GM19043 (cell line): ENCODE results near the gene GRK2.
A peak's percentile ranks its signal among the peaks of the same experiment; 100 is the strongest.

ENCODE experiments used
- ATAC-seq: cut with Tn5 transposase; IDR thresholded peaks from one replicate; pipeline ENCODE4 v1.9.1; 2021; ENCODE audit warnings: low read depth; ENCODE audit not compliant: unreplicated experiment

The GRK2 gene

GRCh38 chr11:67269401-67270255 lies 3.4 kb downstream of the GRK2 start:
- no peak for ATAC-seq

- ATAC-seq, result no peak
Measured at GRCh38 chr11:67270256-67271204, 4.3 kb downstream of the GRK2 start.

DNA sequence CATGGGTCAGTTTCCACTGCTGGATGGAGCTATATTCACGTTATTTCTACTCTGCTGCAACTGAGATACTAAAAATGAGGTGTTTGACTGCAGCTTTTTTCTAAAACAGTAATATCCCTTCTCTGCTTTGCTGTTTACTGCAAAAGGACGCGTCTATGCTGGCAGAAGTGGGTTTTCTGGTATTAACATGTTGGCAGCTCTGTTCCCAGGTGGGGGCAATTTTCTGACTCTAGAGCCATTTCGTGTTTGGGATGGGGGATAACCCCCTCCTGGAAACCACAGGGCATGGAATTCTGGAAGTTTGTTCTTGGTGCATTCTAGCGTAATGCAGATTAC lies 4.9 kb downstream of the GRK2 start:
- ATAC-seq, result no peak

- no peak for ATAC-seq
Measured at GRCh38 chr11:67271541-67272284, 5.4 kb downstream of the GRK2 start.

- no peak for ATAC-seq
Measured at GRCh38 chr11:67272327-67273259, 6.3 kb downstream of the GRK2 start.

DNA sequence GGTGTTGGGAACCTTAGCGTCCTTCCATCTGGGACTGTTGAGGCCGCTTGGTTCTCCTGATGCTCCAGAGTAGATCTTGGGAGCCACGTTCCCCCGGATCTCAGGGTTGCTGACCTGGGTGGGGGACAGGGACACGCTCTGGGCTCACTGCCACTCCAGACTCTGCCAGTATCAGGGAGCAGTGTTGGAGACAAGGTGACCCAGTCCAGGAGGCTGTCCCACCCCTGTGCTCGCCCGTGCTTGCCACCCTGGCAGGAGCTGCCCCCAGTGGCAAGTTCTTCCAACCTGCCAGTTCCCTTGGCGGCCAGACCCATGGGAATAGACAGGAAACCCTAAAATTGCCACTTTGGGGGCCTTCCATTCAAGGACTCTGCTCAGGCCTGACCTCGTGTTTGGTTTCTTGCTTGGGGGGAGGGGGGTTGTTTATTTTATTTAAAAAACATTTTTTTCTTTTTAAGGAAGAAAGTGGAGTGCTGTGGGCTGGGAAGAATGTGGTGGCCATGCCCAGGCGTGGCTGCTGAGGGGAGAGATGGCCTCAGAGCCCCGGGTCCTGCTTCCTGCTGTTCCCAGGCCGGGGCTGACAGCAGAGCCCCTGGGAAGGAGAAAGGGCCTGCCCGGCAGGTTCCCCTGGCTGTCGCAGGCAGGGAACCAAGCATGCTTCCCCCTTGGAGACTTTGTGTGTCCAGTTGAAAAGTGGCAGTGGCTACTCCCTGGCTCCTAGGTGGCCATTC lies 7.2 kb downstream of the GRK2 start:
- no peak for ATAC-seq

- ATAC-seq, result no peak
Measured at GRCh38 chr11:67274768-67275605, 8.7 kb downstream of the GRK2 start.

DNA sequence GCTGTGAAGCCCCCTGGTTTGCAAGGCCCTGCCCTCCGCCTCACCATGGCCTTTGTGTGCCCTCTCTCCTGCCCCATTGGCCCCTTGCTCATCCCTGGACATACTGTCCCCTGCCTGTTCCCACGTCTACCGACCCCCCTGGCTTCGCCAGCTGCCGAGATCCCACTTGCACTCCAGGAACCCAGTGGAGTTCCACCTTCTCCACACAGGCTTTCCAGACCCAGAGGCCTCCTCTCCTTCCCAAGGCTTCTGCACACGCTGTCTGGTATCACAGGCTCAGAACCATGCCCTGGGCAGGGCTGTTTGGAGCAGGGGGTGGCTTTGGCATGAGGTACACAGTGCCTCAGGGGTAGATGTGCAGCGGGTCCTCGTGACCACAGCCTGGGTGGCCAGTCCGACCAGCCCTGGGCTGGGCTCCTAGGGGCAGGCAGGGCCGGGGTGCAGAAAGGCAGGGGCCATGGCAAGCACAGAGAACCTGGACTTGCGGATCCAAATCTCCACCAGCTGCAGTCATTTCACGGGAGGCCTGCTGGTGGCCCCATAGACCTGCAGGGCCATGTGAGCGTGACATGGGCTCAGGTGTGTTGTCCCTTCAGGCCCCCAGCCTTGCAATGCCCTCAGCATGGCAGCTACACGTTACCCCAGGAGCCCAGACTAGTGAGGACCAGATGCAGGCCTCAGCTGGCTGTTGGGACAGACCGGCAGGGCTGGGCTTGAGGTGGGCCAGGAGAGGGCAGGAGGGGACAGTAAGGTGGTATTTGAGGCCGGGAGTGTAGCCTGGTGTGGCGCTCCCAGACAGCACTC lies 9.5 kb downstream of the GRK2 start:
- no peak for ATAC-seq

- ATAC-seq, result no peak
Measured at GRCh38 chr11:67276781-67277230, 10.5 kb downstream of the GRK2 start.

- ATAC-seq, result peak; percentile 77
Measured at GRCh38 chr11:67277231-67277961, 11.1 kb downstream of the GRK2 start.

- ATAC-seq, result no peak
Measured at GRCh38 chr11:67278135-67278938, 12.1 kb downstream of the GRK2 start.

DNA sequence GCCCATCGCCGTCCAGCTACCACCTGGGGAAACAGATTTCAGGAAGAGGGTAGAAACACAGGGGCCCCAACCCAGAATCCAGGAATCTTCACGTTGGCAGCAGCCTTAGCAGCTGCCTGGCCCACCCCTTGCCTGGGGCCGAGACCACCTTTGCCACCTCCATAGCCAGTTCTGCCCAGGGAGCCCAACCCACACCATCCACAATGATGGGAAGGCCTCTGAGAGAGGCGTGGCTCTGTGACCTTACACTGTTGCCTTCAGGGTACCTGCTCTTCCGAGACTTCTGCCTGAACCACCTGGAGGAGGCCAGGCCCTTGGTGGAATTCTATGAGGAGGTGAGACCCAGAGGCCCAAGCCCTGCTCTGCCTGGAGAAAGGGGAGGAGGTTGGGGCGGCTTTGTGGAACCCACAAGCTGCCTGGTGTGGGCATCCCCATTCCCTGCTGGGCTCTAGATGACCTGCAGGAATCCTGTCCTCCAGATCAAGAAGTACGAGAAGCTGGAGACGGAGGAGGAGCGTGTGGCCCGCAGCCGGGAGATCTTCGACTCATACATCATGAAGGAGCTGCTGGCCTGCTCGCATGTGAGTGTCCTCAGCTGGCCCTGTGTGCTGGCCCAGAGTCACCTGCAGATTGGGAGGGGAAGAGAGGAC lies 12.8 kb downstream of the GRK2 start:
- ATAC-seq, result no peak

DNA sequence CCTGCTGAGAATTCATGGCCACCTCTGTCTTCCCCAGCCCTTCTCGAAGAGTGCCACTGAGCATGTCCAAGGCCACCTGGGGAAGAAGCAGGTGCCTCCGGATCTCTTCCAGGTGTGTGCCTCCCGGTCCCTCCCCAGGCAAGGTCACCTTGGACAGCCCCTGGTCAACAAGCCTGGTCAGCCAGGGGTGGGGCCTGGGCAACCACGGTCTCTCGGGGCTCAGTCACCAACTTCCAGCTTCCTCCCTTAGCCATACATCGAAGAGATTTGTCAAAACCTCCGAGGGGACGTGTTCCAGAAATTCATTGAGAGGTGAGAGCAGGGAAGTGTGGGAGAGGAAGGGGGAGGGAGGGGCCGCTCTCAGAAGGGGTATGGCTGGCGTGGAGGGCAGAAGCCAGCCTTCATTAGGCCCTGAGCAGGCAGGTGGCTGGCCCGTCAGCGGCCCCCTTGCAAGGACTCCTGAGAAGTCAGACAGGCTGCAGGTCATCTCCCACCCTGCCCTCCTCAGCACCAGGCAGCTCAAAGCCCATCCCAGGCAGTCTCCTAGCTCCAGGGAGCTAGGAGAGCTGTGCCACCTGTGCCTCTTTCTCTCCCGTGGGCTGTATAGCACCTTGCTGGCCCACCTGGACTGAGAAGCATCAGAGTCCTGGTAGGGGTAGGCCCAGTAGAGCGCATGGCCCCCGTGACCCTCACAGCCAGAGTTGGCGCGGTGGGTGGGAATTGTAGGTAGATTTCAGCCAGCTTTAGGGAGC lies 13.5 kb downstream of the GRK2 start:
- ATAC-seq, result no peak

GRCh38 chr11:67280341-67280787 lies 14.1 kb downstream of the GRK2 start:
- no peak for ATAC-seq
